DOHH2 (cell line): ENCODE results near the gene KRT28.
"Not testable (repeated sequence)": the region's sequence is repeated elsewhere in the genome, so short reads cannot be mapped to it uniquely, and the experiment has no call there.

Source experiments
- H3F3A ChIP-seq: fragments of 200-600 bp; sonication (generic), shearing (Covaris generic); 2 replicates; pipeline ENCODE4 v1.6.0; 2016; ENCODE audit warnings: antibody characterized with exemption, mild to moderate bottlenecking; ENCODE audit not compliant: control insufficient read depth, insufficient read depth
- H3K27ac ChIP-seq: fragments of 200-600 bp; sonication (generic); 2 replicates; pipeline ENCODE4 v1.5.1; 2014; ENCODE audit warnings: low read depth, mild to moderate bottlenecking, low read length, moderate library complexity
- H3K27me3 ChIP-seq: fragments of 200-600 bp; sonication (generic); 2 replicates; pipeline ENCODE4 v1.6.1; 2014; ENCODE audit warnings: mild to moderate bottlenecking, low read length, mixed read lengths; ENCODE audit not compliant: control insufficient read depth
- H3K36me3 ChIP-seq: fragments of 200-600 bp; sonication (generic); 2 replicates; pipeline ENCODE4 v1.6.1; 2014; ENCODE audit warnings: mild to moderate bottlenecking, low read length, moderate library complexity, mixed read lengths; ENCODE audit not compliant: control insufficient read depth
- H3K4me1 ChIP-seq: fragments of 200-600 bp; sonication (generic); 2 replicates; pipeline ENCODE4 v1.6.1; 2014; ENCODE audit warnings: mild to moderate bottlenecking, low read length, mixed read lengths; ENCODE audit not compliant: control insufficient read depth
- H3K4me2 ChIP-seq: fragments of 200-600 bp; sonication (generic); 2 replicates; pipeline ENCODE4 v1.6.0; 2014; ENCODE audit warnings: mild to moderate bottlenecking, low read length, moderate library complexity
- H3K4me3 ChIP-seq: fragments of 200-600 bp; sonication (generic); 2 replicates; pipeline ENCODE4 v1.5.1; 2014; ENCODE audit warnings: mild to moderate bottlenecking, low read length, mixed read lengths
- H3K79me2 ChIP-seq: fragments of 200-600 bp; sonication (generic); 2 replicates; pipeline ENCODE4 v1.6.1; 2014; ENCODE audit warnings: mild to moderate bottlenecking, low read length, mixed read lengths; ENCODE audit not compliant: control insufficient read depth
- H3K9me2 ChIP-seq: fragments of 200-600 bp; sonication (generic); replicated peaks from 2 replicates; pipeline ENCODE4 v1.6.1; 2014; ENCODE audit warnings: mild to moderate bottlenecking, low read length, mixed read lengths; ENCODE audit not compliant: control insufficient read depth
- H3K9me3 ChIP-seq: fragments of 200-600 bp; sonication (generic); 2 replicates; pipeline ENCODE4 v1.6.1; 2014; ENCODE audit warnings: antibody characterized with exemption, low read length, mixed read lengths; ENCODE audit not compliant: control insufficient read depth, insufficient read depth
- H4K20me1 ChIP-seq: fragments of 200-600 bp; sonication (generic); 2 replicates; pipeline ENCODE4 v1.6.0; 2014; ENCODE audit warnings: low read depth, mild to moderate bottlenecking, antibody characterized with exemption, low read length, moderate library complexity; ENCODE audit not compliant: control insufficient read depth, insufficient read depth
- EZH2phosphoT487 ChIP-seq: fragments of 200-600 bp; sonication (generic); IDR thresholded peaks from 2 replicates; pipeline ENCODE4 v1.6.1; 2017; ENCODE audit warnings: borderline replicate concordance, mild to moderate bottlenecking, antibody characterized with exemption, low read length, moderate library complexity, mixed read lengths
- TF ChIP-seq, protein P1 (sequence below): fragments of 200-600 bp; sonication (generic); IDR thresholded peaks from one replicate; pipeline ENCODE4 v1.5.1; 2014; ENCODE audit warnings: antibody characterized with exemption, mild to moderate bottlenecking, low read depth, low read length; ENCODE audit not compliant: poor library complexity, severe bottlenecking

Gene KRT28

DNA sequence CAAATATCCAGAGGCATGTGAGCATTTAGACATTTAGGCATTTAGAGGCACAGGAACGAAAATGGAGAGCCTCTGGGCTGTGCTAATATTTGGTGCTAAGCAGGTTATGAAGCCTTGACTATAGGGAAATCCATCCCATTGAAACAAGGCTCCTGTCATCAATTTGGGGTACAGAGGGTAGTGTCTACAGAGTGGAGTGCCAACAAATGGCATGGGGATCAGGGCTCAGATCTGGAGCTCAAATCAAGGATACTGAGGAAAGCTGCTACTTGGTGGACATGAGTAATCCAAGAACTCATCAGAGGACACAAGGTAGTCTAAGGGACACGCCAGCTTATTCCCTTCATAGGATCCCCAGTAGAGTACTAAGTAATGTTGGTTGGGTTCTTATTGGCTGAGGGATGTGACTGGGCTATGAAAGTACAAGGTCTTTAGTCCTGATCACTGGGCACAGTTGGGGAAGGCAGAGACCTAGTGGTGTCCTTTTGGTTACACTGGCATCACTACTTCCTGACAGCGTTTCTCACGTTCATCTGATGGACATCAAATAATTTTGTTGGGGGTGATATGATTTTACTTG is 17.4 kb upstream of the KRT28 start:
- no peaks in the 10 kb centered on the region for H3K9me2 ChIP-seq
- H3K36me3 ChIP-seq = peaks cover 29% of the 10 kb centered on the region
- peaks cover 23% of the 10 kb centered on the region for H3K79me2 ChIP-seq
- peaks cover 17% of the 10 kb centered on the region for H3K4me1 ChIP-seq
- H3F3A ChIP-seq = peaks cover 31% of the 10 kb centered on the region
- no peak for TF ChIP-seq EZH2phosphoT487
- TF ChIP-seq, protein P1, sequence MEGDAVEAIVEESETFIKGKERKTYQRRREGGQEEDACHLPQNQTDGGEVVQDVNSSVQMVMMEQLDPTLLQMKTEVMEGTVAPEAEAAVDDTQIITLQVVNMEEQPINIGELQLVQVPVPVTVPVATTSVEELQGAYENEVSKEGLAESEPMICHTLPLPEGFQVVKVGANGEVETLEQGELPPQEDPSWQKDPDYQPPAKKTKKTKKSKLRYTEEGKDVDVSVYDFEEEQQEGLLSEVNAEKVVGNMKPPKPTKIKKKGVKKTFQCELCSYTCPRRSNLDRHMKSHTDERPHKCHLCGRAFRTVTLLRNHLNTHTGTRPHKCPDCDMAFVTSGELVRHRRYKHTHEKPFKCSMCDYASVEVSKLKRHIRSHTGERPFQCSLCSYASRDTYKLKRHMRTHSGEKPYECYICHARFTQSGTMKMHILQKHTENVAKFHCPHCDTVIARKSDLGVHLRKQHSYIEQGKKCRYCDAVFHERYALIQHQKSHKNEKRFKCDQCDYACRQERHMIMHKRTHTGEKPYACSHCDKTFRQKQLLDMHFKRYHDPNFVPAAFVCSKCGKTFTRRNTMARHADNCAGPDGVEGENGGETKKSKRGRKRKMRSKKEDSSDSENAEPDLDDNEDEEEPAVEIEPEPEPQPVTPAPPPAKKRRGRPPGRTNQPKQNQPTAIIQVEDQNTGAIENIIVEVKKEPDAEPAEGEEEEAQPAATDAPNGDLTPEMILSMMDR = no peak
- H3K4me2 ChIP-seq = no peak overlapping the region
- H3K27me3 ChIP-seq = peaks cover 4% of the 10 kb centered on the region; the same call in 1 of the 2 replicates
- no peaks in the 10 kb centered on the region for H4K20me1 ChIP-seq
- H3K4me3 ChIP-seq = no peak overlapping the region
- H3K27ac ChIP-seq = no peak overlapping the region
- H3K9me3 ChIP-seq = no peaks in the 10 kb centered on the region

DNA sequence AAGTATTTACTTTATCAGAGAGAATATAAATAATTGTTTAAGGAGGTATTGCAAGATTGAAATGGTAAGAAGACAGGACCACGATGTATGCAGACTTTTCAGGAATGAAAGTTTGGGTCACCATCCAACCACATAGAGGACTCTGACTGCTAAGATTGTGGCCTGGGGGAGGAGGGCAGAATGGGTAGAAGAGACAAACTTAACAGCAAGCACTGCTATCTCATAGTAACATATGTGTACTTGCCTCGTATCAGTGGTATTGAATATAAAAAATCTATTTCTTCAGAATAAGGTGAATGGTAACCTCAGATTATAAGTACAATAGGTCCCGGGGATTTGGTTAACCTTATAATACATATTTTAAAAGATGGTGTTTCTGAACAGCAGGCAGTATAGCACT is 16.8 kb upstream of the KRT28 start:
- Histone ChIP-seq H3K27me3 (peaks cover 8% of the 10 kb centered on the region), H3K4me1 (peaks cover 17% of the 10 kb centered on the region), H4K20me1 (no peaks in the 10 kb centered on the region), H3K79me2 (peaks cover 23% of the 10 kb centered on the region), H3K36me3 (peaks cover 29% of the 10 kb centered on the region), H3K4me3 (no peak overlapping the region), H3K9me2 (no peaks in the 10 kb centered on the region), H3K4me2 (no peak overlapping the region), H3K9me3 (no peaks in the 10 kb centered on the region), H3F3A (peaks cover 31% of the 10 kb centered on the region), H3K27ac (no peak overlapping the region)
- no peak for TF ChIP-seq EZH2phosphoT487

DNA sequence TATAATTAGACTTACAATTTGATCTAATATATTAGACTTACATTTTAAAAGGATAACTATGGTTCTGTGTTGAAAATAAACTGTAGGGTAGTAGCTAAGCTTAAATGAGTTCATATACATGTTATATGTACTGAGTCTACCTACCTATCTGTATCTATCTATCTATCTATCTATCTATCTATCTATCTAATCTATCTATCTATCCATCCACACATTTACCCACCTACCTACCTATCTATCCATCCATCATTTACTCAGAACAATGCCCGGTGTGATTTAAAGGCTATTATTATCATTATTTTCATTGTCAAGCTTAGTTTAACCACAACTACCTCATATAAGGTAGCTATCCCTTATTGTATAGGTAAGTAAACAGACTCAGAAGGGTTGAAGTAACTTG is 15.6 kb upstream of the KRT28 start:
- peaks cover 23% of the 10 kb centered on the region for H3K79me2 ChIP-seq
- H3K27me3 ChIP-seq = peaks cover 14% of the 10 kb centered on the region
- H3K4me1 ChIP-seq = peaks cover 17% of the 10 kb centered on the region
- TF ChIP-seq EZH2phosphoT487 = no peak
- peaks cover 31% of the 10 kb centered on the region for H3F3A ChIP-seq
- H3K36me3 ChIP-seq = peaks cover 28% of the 10 kb centered on the region
- no peak overlapping the region for H3K27ac ChIP-seq
- H3K4me3 ChIP-seq = no peak overlapping the region
- no peaks in the 10 kb centered on the region for H3K9me3 ChIP-seq
- no peaks in the 10 kb centered on the region for H4K20me1 ChIP-seq
- no peak overlapping the region for H3K4me2 ChIP-seq
- H3K9me2 ChIP-seq = no peaks in the 10 kb centered on the region

DNA sequence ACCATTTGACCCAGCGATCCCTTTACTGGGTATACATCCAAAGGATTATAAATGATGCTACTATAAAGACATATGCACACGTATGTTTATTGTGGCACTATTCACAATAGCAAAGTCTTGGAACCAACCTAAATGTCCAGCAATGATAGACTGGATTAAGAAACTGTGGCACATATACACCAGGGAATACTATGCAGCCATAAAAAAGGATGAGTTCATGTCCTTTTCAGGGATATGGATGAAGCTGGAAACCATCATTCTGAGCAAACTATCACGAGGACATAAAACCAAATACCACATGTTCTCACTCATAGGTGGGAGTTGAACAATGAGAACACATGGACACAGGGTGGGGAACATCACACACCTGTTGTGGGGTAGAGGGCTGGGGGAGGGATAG is 14.9 kb upstream of the KRT28 start:
- Histone ChIP-seq H3F3A (peaks cover 24% of the 10 kb centered on the region), H3K79me2 (peaks cover 16% of the 10 kb centered on the region), H3K27me3 (peaks cover 17% of the 10 kb centered on the region), H3K4me1 (peaks cover 11% of the 10 kb centered on the region), H3K36me3 (peaks cover 22% of the 10 kb centered on the region)
- not testable (repeated sequence) for H3K9me2 ChIP-seq, H4K20me1 ChIP-seq, H3K27ac ChIP-seq, H3K4me2 ChIP-seq, H3K9me3 ChIP-seq, H3K4me3 ChIP-seq

DNA sequence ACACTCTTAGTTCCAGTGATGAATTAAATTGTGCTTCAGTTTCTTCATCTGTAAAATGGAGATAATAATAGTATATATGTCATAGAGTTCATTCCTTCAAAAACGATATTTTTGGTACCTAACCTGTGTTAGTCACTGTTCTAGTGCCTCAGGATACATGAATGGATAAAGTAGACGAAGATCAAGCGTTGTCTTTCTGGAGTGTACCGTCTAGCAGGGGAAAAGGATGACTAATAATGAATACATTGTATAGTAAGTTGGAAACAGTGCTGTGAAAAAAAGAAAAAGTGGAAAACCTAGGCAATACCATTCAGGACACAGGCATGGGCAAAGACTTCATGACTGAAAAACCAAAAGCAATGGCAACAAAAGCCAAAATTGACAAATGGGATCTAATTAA is 14.0 kb upstream of the KRT28 start:
- Histone ChIP-seq H3K9me3 (no peaks in the 10 kb centered on the region), H3K9me2 (no peaks in the 10 kb centered on the region), H4K20me1 (no peaks in the 10 kb centered on the region), H3K79me2 (peaks cover 10% of the 10 kb centered on the region), H3K4me2 (no peak overlapping the region), H3F3A (peaks cover 18% of the 10 kb centered on the region), H3K27me3 (peaks cover 19% of the 10 kb centered on the region), H3K27ac (no peak overlapping the region), H3K36me3 (peaks cover 22% of the 10 kb centered on the region), H3K4me1 (peaks cover 5% of the 10 kb centered on the region; the same call in 1 of the 2 replicates), H3K4me3 (no peak overlapping the region)
- no peak for TF ChIP-seq EZH2phosphoT487
- TF ChIP-seq, protein P1 = no peak
